B cell (primary cell): Measurements from ENCODE around the gene POLR2J. TPM values are rescaled to one million over a fixed set of nuclear protein-coding genes. Genes with fewer than 3 reads are reported as not detected.

Experiments
- ATAC-seq: fragments of 200-7000 bp; cut with Tn5 transposase; one replicate; pipeline ENCODE4 v1.10.0; 2021; ENCODE audit warnings: low read depth, mild to moderate bottlenecking, moderate number of reproducible peaks, moderate library complexity
- CTCF ChIA-PET: fragments of 350-600 bp; sonication (Branson Sonifier 250); formaldehyde crosslinking; loops from one replicate; lab custom pipeline; 2021; ENCODE audit warnings: antibody characterized with exemption, inconsistent platforms; lab: Charles Lee
- POLR2A ChIA-PET: fragments of 350-600 bp; sonication (Branson Sonifier 250); formaldehyde crosslinking; loops from one replicate; lab custom pipeline; 2021; ENCODE audit warnings: antibody characterized with exemption; lab: Charles Lee
- DNase-seq: peaks from one replicate; pipeline ENCODE4 v3.0.0; 2013
- H2AFZ ChIP-seq: 2 replicates; pipeline ENCODE4 v1.6.1; 2012; ENCODE audit warnings: mild to moderate bottlenecking, low read depth, low read length; ENCODE audit not compliant: insufficient read depth, poor library complexity, severe bottlenecking
- H3K27ac ChIP-seq, 2 donors: 1 replicate in 1 of 2; 2 replicates in 1 of 2; pipeline ENCODE4 v1.5.1; 2012 to 2013; ENCODE audit warnings: low read length in 2 of 2, mild to moderate bottlenecking in 2 of 2, moderate library complexity in 1 of 2
- H3K27me3 ChIP-seq, 4 experiments: fragments of 200-600 bp in 1 of 4; sonication (generic) in 1 of 4; replicated peaks in 1 of 4; 1 replicate in 2 of 4; 2 replicates in 2 of 4; pipeline versions ENCODE4 v1.6.1 to v1.7.0; 2013 to 2016; ENCODE audit warnings: low read length in 3 of 4, mild to moderate bottlenecking in 2 of 4, mixed read lengths in 1 of 4, moderate library complexity in 1 of 4; ENCODE audit not compliant: insufficient read depth in 4 of 4, control insufficient read depth in 3 of 4; ENCODE audit errors: control extremely low read depth in 1 of 4
- H3K36me3 ChIP-seq, 2 experiments: replicated peaks in 1 of 2; 1 replicate in 1 of 2; 2 replicates in 1 of 2; pipeline versions ENCODE4 v1.6.1 to v1.7.1; 2013; ENCODE audit warnings: low read length in 1 of 2; ENCODE audit not compliant: insufficient read depth in 2 of 2, control insufficient read depth in 1 of 2; ENCODE audit errors: control extremely low read depth in 1 of 2, extremely low read depth in 1 of 2
- H3K4me1 ChIP-seq, 2 donors: fragments of 200-600 bp in 1 of 2; sonication (generic) in 1 of 2; 1 replicate in 1 of 2; 2 replicates in 1 of 2; pipeline versions ENCODE4 v1.5.1 to v1.6.1; 2013 to 2017; ENCODE audit warnings: low read length in 2 of 2; ENCODE audit not compliant: control insufficient read depth in 2 of 2, insufficient read depth in 2 of 2
- H3K4me2 ChIP-seq: replicated peaks from 2 replicates; pipeline ENCODE3; 2012; ENCODE audit warnings: mild to moderate bottlenecking, low read depth, low read length; ENCODE audit not compliant: poor library complexity, severe bottlenecking
- H3K4me3 ChIP-seq, 5 experiments: fragments of 200-600 bp in 1 of 5; sonication (generic) in 1 of 5; 1 replicate in 3 of 5; 2 replicates in 2 of 5; pipeline versions ENCODE4 v1.5.1 to v1.7.0; 2011 to 2016; ENCODE audit warnings: low read length in 4 of 5, mild to moderate bottlenecking in 4 of 5, low read depth in 2 of 5, control low read depth in 1 of 5, moderate library complexity in 1 of 5; ENCODE audit not compliant: insufficient read depth in 1 of 5; ENCODE audit errors: control extremely low read depth in 1 of 5, extremely low read depth in 1 of 5
- H3K79me2 ChIP-seq: fragments of 200-600 bp; sonication (generic); one replicate; pipeline ENCODE4 v1.6.0; 2016; ENCODE audit warnings: low read length; ENCODE audit not compliant: control insufficient read depth, insufficient read depth
- H3K9ac ChIP-seq: fragments of 200-600 bp; sonication (generic); 2 replicates; pipeline ENCODE4 v1.6.1; 2017; ENCODE audit warnings: mild to moderate bottlenecking, low read length, moderate library complexity
- H3K9me3 ChIP-seq, 3 donors: one replicate each; pipeline versions ENCODE4 v1.6.1 to v1.7.1; 2013; ENCODE audit warnings: low read length in 2 of 3; ENCODE audit not compliant: control insufficient read depth in 2 of 3, insufficient read depth in 1 of 3; ENCODE audit errors: control extremely low read depth in 1 of 3
- H4K20me1 ChIP-seq: 2 replicates; pipeline ENCODE4 v1.6.0; 2012; ENCODE audit warnings: mild to moderate bottlenecking, low read length; ENCODE audit not compliant: insufficient read depth, control insufficient read depth, poor library complexity, severe bottlenecking
- H3K27ac Mint-ChIP-seq: one replicate; pipeline ENCODE4 v1.8.0; 2021; ENCODE audit warnings: mixed read lengths
- H3K27me3 Mint-ChIP-seq: one replicate; pipeline ENCODE4 v1.8.0; 2021; ENCODE audit warnings: mixed read lengths
- H3K4me1 Mint-ChIP-seq: one replicate; pipeline ENCODE4 v1.8.0; 2021; ENCODE audit warnings: mixed read lengths
- H3K4me3 Mint-ChIP-seq: one replicate; pipeline ENCODE4 v1.8.0; 2021; ENCODE audit warnings: mixed read lengths
- H3K9me3 Mint-ChIP-seq: one replicate; pipeline ENCODE4 v1.8.0; 2022; ENCODE audit warnings: mixed read lengths; ENCODE audit not compliant: insufficient read depth
- EZH2 ChIP-seq: IDR thresholded peaks from 2 replicates; pipeline ENCODE4 v1.6.1; 2012; ENCODE audit warnings: borderline replicate concordance, low read depth, mild to moderate bottlenecking, moderate library complexity, low read length; ENCODE audit not compliant: insufficient read depth, poor library complexity, severe bottlenecking
- WGBS: methylation state at CpG from one replicate; pipeline ENCODE4 v1.1.5; 2013; ENCODE audit warnings: missing lambda C conversion rate; ENCODE audit not compliant: insufficient coverage; 5-methylcytosine and 5-hydroxymethylcytosine counted together
- intact Hi-C: fragments of 100-400 bp; cut with micrococcal nuclease; formaldehyde crosslinking; loops from one replicate; pipeline ENCODE4 v1.10.0; 2022
- polyA plus RNA-seq: library from polyadenylated mRNA; depleted of rRNA; stranded (reverse); fragments of >200 nt; gene quantifications from 2 replicates; pipeline ENCODE4 v1.2.3, GENCODE V29; 2012
- total RNA-seq, 2 donors: library from RNA; stranded (reverse); fragments of 120-200 nt in 1 of 2; gene quantifications; 1 replicate in 1 of 2; 2 replicates in 1 of 2; pipeline versions ENCODE4 v1.2.3 to v1.2.4, GENCODE V29; 2013 to 2022
- TF ChIP-seq, protein P1 (sequence below): fragments of 200-600 bp; IDR thresholded peaks from one replicate; pipeline ENCODE4 v1.8.0; 2022; ENCODE audit warnings: antibody characterized with exemption, mild to moderate bottlenecking

The POLR2J gene
- total and polyA plus RNA-seq, 2 donors (not counting 1 experiment from before 2014, with no cell fraction given): 34.0 to 83.0 TPM

- H3K4me1 Mint-ChIP-seq: peaks cover 54% of the 10 kb centered on the region
- H3K36me3 ChIP-seq: peaks cover 2 to 54% of the 10 kb centered on the region in 2 experiments
- peaks cover 79% of the 10 kb centered on the region for H3K79me2 ChIP-seq
- H3K4me2 ChIP-seq: peak overlapping the region; percentile 53
- H3K4me3 Mint-ChIP-seq: no peak overlapping the region
- no peak overlapping the region for H3K9ac ChIP-seq
- ATAC-seq: no peak
- 91% methylated on average over 11 of the region's 17 CpGs for WGBS
- no peak overlapping the region for H3K4me3 ChIP-seq
- no peaks in the 10 kb centered on the region for H3K27me3 Mint-ChIP-seq
- H4K20me1 ChIP-seq: peaks cover 9% of the 10 kb centered on the region
- H2AFZ ChIP-seq: no peak overlapping the region
- no peak overlapping the region for H3K27ac Mint-ChIP-seq
- no peaks in the 10 kb centered on the region for H3K9me3 Mint-ChIP-seq
- H3K4me1 ChIP-seq: peaks cover 52 to 76% of the 10 kb centered on the region in 2 donors
- POLR2A ChIA-PET: interaction anchor here (0.6 to 5.9 kb wide), 12 partner anchors 8 to 44 kb away, joined by 3 to 80 read pairs (median 15); partner anchors contain the start of gene PRKRIP1
- H3K27ac ChIP-seq: peak overlapping the region; percentile 90
- CTCF ChIA-PET: interaction anchor here (1.1 to 46.3 kb wide), 5 partner anchors 7 to 29 kb away, joined by 5 to 1182 read pairs (median 18); partner anchors contain the start of gene ORAI2
- no peaks in the 10 kb centered on the region for H3K27me3 ChIP-seq
- intact Hi-C loops: loop anchor here (2.0 kb wide), 1 partner anchor 13 kb away; no protein-coding TSS in a partner anchor
- DNase-seq: no peak
- TF ChIP-seq, protein P1, sequence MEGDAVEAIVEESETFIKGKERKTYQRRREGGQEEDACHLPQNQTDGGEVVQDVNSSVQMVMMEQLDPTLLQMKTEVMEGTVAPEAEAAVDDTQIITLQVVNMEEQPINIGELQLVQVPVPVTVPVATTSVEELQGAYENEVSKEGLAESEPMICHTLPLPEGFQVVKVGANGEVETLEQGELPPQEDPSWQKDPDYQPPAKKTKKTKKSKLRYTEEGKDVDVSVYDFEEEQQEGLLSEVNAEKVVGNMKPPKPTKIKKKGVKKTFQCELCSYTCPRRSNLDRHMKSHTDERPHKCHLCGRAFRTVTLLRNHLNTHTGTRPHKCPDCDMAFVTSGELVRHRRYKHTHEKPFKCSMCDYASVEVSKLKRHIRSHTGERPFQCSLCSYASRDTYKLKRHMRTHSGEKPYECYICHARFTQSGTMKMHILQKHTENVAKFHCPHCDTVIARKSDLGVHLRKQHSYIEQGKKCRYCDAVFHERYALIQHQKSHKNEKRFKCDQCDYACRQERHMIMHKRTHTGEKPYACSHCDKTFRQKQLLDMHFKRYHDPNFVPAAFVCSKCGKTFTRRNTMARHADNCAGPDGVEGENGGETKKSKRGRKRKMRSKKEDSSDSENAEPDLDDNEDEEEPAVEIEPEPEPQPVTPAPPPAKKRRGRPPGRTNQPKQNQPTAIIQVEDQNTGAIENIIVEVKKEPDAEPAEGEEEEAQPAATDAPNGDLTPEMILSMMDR: no peak
- TF ChIP-seq EZH2: no peak
- H3K9me3 ChIP-seq: peaks cover 0 to 14% (median 0%) of the 10 kb centered on the region in 3 donors
Observed at GRCh38 chr7:102439963-102440795, 38.5 kb downstream of the POLR2J start.
